Stimulated activated CD4-positive, alpha-beta T cell treated with anti-CD3 and anti-CD28 coated beads, Interleukin-2, amount 100 ng/mL, for 4 hours (primary cell): ENCODE measurements around the gene SLC18A3.

ENCODE experiments used
- DNase-seq: peaks from one replicate; pipeline ENCODE4 v3.0.0-alpha.2; 2020; ENCODE audit warnings: low read depth

Gene SLC18A3

DNA sequence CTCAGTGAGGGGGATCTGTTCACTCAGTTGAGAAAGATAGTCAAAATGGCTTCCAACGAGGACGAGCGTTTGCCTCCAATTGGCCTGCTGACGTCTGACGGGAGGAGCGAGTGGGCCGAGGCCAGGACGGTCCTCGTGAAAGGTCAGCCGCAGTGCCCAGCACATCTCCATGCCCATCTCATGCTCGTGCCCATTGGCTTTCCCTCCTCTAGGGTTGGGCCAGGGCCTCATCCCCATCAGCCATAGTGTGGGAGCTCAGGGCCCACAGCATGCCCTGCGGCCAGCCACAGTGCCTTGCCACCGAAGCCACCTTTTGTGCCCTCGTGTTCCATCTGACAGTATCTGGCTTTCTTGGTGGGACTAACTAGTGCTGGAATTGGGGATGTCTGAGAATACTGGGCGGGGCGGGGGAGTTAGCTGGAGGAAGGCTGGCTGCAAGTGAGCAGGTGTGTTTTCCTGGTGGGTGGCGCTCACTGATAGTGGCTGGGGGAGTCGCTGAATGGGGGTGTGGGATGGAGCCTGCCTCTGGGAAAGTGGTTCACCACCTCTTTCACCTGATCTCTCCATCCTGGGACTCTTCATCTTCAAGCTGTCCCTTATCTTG lies 17.6 kb downstream of the SLC18A3 start:
- DNase-seq, result no peak

- DNase-seq, result no peak
Measured at GRCh38 chr10:49628599-49628998, 18.5 kb downstream of the SLC18A3 start.

DNA sequence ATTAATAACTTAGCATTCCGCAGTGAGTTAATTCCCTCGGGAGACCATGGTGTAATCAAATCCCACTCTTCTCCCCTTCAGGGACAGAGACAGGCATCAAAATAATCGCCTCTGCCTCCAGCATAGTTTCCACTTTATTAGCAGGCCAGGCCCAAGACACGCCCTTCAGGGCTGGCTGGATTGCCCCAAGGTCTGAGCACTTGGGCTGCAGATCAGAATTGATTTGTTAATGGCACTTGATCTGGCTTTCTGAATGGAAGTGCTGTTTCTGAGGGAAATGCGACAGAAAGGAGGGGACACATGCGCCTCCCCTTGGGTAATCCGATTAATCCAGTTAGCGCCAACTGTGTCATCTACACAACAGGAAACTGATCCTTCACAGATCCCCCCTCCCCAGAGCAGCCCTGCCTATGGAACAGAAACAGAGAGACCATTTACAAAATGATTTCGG lies 19.3 kb downstream of the SLC18A3 start:
- DNase-seq, result no peak

DNA sequence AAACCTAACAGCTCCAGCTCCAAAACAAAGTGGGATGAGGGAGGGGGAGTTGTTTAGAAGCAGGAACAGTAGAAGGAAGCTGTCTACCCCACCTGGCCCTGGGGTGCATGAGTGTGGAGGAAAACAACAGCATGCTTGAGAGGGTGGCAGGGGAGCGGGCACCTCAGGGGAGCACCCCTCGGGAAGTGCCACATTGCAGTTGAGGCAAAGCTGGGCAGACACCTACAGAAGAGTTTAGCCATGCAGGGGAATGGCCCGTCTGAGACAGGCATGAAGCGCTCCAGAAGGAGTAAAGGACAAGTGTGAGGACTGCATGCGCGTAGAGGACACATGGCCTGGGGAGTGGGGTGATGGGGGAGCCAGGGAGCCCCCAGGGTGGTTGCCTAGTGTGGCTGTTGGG lies 21.9 kb downstream of the SLC18A3 start:
- no peak for DNase-seq

GRCh38 chr10:49632406-49633317 lies 22.6 kb downstream of the SLC18A3 start:
- no peak for DNase-seq

- DNase-seq, result no peak
Measured at GRCh38 chr10:49633327-49634068, 23.4 kb downstream of the SLC18A3 start.

DNA sequence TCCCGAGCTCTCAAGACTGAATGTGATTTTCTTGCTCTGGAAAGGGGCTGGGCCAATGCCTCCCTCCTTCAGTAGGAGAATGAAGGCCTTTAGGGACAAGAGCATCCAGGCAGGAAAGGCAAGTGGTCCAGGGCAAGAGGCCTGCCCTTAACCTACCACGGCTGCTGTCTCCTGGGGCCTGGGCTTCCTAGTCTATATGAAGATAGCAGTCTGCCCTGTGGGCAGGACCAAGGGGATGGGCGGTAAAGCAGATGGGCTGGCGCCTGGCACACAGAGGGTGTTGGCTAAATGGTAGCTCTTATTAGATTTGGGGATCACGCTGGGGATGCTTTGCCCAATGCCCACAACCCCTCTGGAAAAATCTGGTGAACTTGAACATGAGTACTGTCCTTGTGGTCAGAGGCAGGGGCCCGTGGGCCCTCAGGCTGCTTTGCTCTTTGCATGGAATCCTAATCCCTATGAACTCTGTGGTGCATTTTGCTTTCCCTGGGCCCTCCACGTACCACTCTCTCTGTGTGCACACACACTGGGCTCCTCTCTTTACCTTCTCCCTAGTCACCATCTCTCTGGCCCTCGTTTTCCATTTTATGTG lies 24.1 kb downstream of the SLC18A3 start:
- DNase-seq, result no peak

- DNase-seq, result no peak
Measured at GRCh38 chr10:49642311-49642710, 32.2 kb downstream of the SLC18A3 start.

GRCh38 chr10:49643241-49644034 lies 33.3 kb downstream of the SLC18A3 start:
- DNase-seq, result no peak

GRCh38 chr10:49644035-49644646 lies 34.0 kb downstream of the SLC18A3 start:
- DNase-seq, result no peak

- no peak for DNase-seq
Measured at GRCh38 chr10:49645417-49645816, 35.3 kb downstream of the SLC18A3 start.

DNA sequence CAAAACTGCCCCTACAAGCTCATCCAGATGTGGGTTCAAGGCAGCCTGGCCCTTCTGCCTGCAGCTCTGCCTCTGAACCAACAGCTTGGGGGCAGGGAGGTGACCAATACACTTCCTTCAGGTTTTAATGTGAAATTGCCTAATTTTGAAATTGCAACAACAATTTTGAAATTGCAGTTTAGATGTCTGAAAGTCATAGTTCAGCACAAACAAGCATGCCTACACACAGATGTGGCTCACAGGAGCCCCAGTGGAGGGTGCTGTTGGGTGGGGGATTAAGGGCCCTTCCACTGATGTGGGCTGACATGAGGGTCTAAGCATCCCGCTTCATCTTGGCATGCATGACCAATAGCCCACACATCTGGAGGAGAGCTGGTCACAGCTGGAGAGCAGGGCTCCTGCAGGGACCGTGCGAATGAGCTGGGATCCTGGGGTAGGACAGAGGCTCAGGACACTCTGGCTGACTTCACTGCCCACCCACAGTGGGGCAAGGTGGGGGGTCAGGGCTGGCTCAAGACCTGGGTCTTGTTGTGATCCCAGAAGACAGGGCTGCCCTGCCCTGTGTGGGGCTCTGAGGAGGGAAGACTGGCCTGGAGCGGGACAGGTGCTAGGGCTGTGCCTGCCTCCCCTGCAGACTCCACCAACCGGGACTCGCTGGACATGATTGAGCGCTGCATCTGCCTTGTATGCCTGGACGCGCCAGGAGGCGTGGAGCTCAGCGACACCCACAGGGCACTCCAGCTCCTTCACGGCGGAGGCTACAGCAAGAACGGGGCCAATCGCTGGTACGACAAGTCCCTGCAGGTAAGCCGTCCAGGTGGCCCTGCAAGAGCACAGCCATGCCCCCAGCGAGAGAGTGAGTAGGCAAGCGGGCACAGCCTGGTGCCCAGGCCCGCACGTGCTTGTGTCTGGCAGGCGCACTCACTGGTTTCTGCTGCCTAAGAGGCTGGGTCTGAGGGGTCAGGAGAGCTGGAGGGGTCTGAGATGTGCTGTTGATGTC lies 36.1 kb downstream of the SLC18A3 start:
- DNase-seq, result no peak

GRCh38 chr10:49647554-49647953 lies 37.4 kb downstream of the SLC18A3 start:
- no peak for DNase-seq

GRCh38 chr10:49647985-49648795 lies 38.1 kb downstream of the SLC18A3 start:
- no peak for DNase-seq

DNA sequence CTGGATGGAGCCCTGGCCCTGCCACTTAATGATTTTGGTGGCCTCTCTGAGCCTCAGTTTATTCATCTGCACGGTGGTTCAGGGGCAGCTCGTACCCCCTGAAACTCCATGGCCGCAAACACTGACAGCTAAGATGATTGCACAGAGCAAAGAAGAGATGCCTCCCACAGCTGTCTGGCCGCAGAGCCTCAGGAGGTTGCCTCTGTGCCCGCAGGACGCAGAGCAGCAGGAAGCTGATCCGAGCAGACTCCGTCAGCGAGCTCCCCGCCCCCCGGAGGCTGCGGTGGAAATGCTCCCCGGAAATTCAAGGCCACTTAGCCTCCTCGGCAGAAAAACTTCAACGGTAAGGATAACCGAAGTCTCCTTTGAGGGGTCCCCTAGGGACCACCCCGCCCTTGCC lies 39.2 kb downstream of the SLC18A3 start:
- DNase-seq, result no peak

- DNase-seq, result no peak
Measured at GRCh38 chr10:49649936-49650723, 40.0 kb downstream of the SLC18A3 start.

- no peak for DNase-seq
Measured at GRCh38 chr10:49650724-49651034, 40.6 kb downstream of the SLC18A3 start.
